Suprapubic skin (tissue), 3 donors: Measurements from ENCODE around the gene NUP210L.
"Not testable (repeated sequence)": the region's sequence is repeated elsewhere in the genome, so short reads cannot be mapped to it uniquely, and the experiment has no call there.

Experiments used
- CTCF ChIP-seq, 2 donors: fragments of 200-600 bp in 1 of 2; fragments of 450-650 bp in 1 of 2; sonication (generic) in 1 of 2; IDR thresholded peaks; one replicate each; pipeline ENCODE4 v1.5.1; 2016 to 2019; ENCODE audit warnings: antibody characterized with exemption in 2 of 2, mild to moderate bottlenecking in 1 of 2, moderate library complexity in 1 of 2
- EP300 ChIP-seq: sonication (generic); formaldehyde crosslinking; IDR thresholded peaks from one replicate; pipeline ENCODE4 v1.6.1; 2017; ENCODE audit warnings: antibody characterized with exemption
- POLR2A ChIP-seq, 2 donors: fragments of 450-650 bp; IDR thresholded peaks; one replicate each; pipeline ENCODE4 v1.6.1; 2017; ENCODE audit warnings: antibody characterized with exemption in 2 of 2, mild to moderate bottlenecking in 2 of 2, moderate library complexity in 2 of 2

- not testable (repeated sequence) for TF ChIP-seq POLR2A (IDR thresholded peaks at IDR 0.05); EP300; CTCF (IDR thresholded peaks at IDR 0.05)
These were observed 7.4 kb downstream of the NUP210L start for GRCh38 chr1:154147505-154147904.
